ENCODE results near the gene KIF27.

- TF ChIP-seq POLR2A (IDR thresholded peaks at IDR 0.05) (peak in 1 of 2 donors; percentile 45), CTCF (IDR thresholded peaks at IDR 0.05) (peak in 3 of 6 experiments; percentile 11 to 33 (median 18))
These were observed 103.6 kb downstream of the KIF27 start, which contains the start of gene GKAP1 for GRCh38 chr9:83817356-83818278.
